AG08396 (cell line): Measurements from ENCODE around the gene XPNPEP1.

ENCODE experiments used
- DNase-seq: peaks from one replicate; pipeline ENCODE4 v3.0.0; 2012; ENCODE audit warnings: low spot score, mixed read lengths

Gene XPNPEP1

GRCh38 chr10:109892931-109893330 is 30.4 kb downstream of the XPNPEP1 start:
- DNase-seq: no peak

GRCh38 chr10:109892117-109892516 is 31.2 kb downstream of the XPNPEP1 start:
- DNase-seq: no peak

GRCh38 chr10:109891105-109891504 is 32.2 kb downstream of the XPNPEP1 start:
- DNase-seq: no peak

GRCh38 chr10:109889867-109890266 is 33.4 kb downstream of the XPNPEP1 start:
- DNase-seq: peak; percentile 40

GRCh38 chr10:109887776-109888175 is 35.5 kb downstream of the XPNPEP1 start:
- no peak for DNase-seq

- DNase-seq: no peak
Observed at GRCh38 chr10:109887243-109887642, 36.1 kb downstream of the XPNPEP1 start.

GRCh38 chr10:109886781-109887140 is 36.5 kb downstream of the XPNPEP1 start:
- DNase-seq: no peak

GRCh38 chr10:109886037-109886780 is 37.1 kb downstream of the XPNPEP1 start:
- no peak for DNase-seq

- DNase-seq: peak; percentile 86
Observed at GRCh38 chr10:109883859-109884771, 39.2 kb downstream of the XPNPEP1 start.

GRCh38 chr10:109882251-109883057 is 40.9 kb downstream of the XPNPEP1 start:
- DNase-seq: no peak

- DNase-seq: no peak
Observed at GRCh38 chr10:109881769-109882057, 41.6 kb downstream of the XPNPEP1 start.

GRCh38 chr10:109880886-109881768 is 42.2 kb downstream of the XPNPEP1 start:
- no peak for DNase-seq

GRCh38 chr10:109877546-109877945 is 45.8 kb downstream of the XPNPEP1 start:
- no peak for DNase-seq

GRCh38 chr10:109875828-109876821 is 47.2 kb downstream of the XPNPEP1 start:
- DNase-seq: no peak

- no peak for DNase-seq
Observed at GRCh38 chr10:109875151-109875568, 48.2 kb downstream of the XPNPEP1 start.

GRCh38 chr10:109871476-109871875 is 51.8 kb downstream of the XPNPEP1 start:
- DNase-seq: no peak

- no peak for DNase-seq
Observed at GRCh38 chr10:109866995-109867635, 56.2 kb downstream of the XPNPEP1 start.

- peak; percentile 29 for DNase-seq
Observed at GRCh38 chr10:109866168-109866994, 56.9 kb downstream of the XPNPEP1 start.

GRCh38 chr10:109863775-109864174 is 59.5 kb downstream of the XPNPEP1 start:
- no peak for DNase-seq
